GM18502 (cell line): ENCODE measurements around the gene CFAP74.

Experiments
- ATAC-seq: cut with Tn5 transposase; IDR thresholded peaks from one replicate; pipeline ENCODE4 v1.9.1; 2021; ENCODE audit warnings: mild to moderate bottlenecking; ENCODE audit not compliant: unreplicated experiment, poor library complexity

The CFAP74 gene

GRCh38 chr1:1920608-1921458 is 82.8 kb downstream of the CFAP74 start:
- no peak for ATAC-seq

- ATAC-seq: no peak
Measured at GRCh38 chr1:1920057-1920607, 83.5 kb downstream of the CFAP74 start.

DNA sequence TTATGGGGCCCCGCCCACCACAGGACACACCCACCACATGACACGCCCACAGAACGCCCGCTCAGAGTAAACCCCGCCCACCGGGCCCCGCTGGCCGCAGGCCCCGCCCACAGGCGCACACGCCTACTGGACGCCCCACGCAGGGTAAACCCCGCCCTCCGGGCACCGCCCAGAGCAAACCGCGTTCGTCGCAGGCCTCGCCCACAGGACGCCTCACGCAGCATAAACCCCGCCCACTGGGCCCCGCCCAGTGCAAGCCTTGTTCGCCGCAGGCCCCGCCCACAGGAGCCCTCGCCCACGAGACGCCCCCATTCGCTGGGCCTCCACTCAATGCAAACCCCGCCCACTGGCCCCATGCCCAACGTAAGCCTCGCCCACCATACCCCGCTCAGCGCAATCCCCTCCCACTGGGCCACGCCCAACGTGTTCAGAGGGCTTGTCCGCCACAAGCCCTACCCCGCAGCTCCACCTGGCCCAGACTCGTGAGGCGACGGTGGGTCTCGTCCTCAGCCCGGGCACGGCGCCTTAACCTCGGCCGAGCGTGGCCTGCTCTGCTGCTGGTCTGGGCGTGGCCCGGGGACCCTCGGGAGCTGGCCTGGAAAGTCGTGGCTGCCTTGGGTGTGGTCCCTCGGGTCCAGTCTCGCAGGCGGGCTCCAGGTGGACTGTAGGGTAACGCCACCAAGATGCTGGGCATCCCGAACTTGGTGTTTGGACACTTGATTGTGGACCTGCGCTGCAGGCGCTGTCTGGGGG is 84.1 kb downstream of the CFAP74 start:
- peak; percentile 82 for ATAC-seq

- peak; percentile 38 for ATAC-seq
Measured at GRCh38 chr1:1918901-1919303, 84.7 kb downstream of the CFAP74 start, which contains the start of gene TMEM52. TMEM52 (minus strand) TSS chr1:1919279; CDS start chr1:1919265, 14 bp downstream.

- peak; percentile 0 for ATAC-seq
Measured at GRCh38 chr1:1917995-1918900, 85.3 kb downstream of the CFAP74 start.

- no peak for ATAC-seq
Measured at GRCh38 chr1:1917304-1917976, 86.1 kb downstream of the CFAP74 start.

GRCh38 chr1:1916851-1917251 is 86.7 kb downstream of the CFAP74 start:
- no peak for ATAC-seq

DNA sequence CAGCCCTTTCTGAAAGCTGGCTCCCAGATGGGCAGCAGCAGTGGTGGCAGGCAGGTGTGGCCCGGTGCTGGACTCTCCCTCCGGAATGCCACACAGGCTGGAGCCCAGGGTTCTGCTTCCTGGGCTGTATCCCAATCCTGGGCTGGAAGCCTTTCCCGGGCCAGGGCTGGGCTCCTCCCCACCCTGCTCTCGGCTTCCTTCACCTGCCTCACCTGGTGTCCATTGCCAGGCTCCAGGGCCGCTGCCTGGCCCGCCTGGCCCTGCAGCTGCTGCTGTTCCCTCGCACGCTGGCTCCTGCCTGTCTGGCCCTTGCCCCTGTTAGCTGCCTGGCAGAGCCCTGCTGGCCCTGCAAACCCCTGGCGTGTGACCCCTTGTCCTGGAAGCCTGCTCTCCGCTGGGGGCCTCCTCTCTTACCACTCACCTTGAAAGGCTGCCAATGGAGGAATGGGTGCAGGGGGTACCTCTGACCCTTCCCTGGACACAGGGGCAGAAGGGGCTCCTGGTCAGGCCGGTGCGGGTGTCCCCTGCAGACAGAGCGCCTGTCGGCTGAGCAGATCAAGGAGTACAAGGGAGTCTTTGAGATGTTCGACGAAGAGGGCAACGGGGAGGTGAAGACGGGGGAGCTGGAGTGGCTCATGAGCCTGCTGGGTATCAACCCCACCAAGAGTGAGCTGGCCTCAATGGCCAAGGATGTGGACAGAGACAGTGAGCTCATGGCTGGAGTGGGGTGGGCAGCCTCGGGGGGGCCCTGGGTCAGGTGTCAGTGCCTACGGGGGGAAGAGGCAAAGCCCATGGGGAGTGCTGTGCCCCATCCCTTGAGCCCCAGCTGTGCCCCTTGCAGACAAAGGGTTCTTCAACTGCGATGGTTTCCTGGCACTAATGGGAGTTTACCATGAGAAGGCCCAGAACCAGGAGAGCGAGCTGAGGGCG is 87.4 kb downstream of the CFAP74 start:
- no peak for ATAC-seq

- no peak for ATAC-seq
Measured at GRCh38 chr1:1914971-1915692, 88.5 kb downstream of the CFAP74 start, which contains the start of gene CALML6. CALML6 (plus strand) TSS chr1:1915260; CDS start chr1:1915281, 21 bp downstream.

GRCh38 chr1:1914101-1914970 is 89.2 kb downstream of the CFAP74 start:
- no peak for ATAC-seq

DNA sequence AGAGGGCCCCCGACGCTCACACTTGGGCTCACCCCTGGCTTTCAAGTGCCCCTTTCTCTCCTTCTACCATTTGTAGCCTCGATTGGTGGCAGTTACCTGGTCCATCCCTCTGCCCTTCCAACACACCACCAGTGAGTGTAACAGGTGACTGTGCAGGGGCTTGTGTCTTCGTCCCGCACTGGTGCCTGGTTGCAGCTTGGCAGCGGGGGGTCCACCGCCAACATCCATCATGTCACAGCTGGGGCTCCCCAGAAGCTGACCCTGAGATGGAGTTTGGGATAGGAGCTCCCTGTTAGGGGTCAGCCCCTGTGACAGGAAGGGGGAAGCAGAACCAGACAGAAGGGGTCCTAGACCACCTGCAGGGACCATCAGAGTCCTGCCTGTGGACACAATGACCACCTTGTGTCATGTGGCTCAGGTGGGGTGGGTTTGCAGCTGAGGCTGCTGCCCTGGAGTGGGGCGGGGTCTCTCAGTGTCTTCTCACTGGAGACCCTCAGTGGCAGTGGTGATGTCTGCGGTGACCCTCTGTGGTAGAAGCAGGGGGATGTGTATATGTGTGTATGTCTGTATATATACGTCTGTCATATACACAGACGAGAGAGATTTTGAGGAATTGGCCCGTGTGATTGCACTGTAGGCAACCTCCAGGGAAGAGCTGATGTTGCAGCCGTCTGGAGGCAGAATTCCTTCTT is 92.1 kb downstream of the CFAP74 start:
- no peak for ATAC-seq

DNA sequence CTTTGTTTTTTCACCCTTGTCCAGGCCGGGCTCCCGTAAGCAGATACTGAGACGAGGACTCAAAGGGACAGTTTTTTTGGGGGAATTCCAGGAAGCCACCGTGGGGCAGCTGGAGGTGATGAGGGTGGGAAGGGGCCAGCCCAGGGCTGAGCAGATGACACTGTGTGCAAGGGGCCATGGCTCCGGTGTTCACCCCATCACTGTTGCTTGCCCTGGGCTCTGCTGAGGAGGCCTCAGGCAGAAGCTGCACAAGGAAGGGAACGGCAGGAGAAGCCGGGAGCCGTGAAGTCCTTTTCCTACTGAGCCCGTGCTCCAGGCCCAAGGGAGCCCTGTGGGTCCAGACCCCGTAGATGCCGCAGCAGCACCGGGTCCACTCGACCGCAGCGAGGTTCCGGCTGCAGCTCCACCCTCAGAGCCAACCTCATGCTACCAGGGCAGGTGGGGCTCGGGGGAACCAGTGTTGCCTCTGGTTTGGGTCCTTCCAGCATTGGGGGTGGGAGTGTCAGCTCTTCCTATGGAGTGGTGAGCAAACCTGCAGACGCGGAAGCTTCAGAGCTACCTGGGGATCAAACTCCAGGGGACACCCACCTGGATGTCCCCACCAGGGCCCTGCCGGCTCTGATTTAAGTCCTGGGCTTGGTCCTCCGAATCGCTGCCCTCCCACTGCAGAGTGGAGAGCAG is 92.8 kb downstream of the CFAP74 start:
- ATAC-seq: no peak

- ATAC-seq: no peak
Measured at GRCh38 chr1:1910033-1910465, 93.5 kb downstream of the CFAP74 start.

DNA sequence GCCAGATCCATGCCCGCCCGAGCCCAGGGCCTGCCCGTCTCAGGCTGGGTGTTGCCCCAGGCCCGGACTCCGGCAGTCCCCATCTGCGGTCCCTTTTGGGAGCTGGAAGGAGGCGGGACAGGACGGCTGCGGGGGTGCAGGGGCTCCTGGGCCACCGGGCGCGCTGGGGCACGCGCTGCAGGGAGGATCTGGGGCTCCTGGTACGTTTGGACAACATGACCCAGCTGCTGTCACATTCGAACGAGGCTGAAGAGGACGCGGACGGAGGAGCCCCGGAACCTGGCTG is 95.1 kb downstream of the CFAP74 start:
- no peak for ATAC-seq

- ATAC-seq: no peak
Measured at GRCh38 chr1:1907098-1907736, 96.4 kb downstream of the CFAP74 start.
